ENCODE results near the gene ISLR2. TPM values are rescaled to one million over a fixed set of nuclear protein-coding genes. Genes with fewer than 3 reads are reported as not detected.

Gene ISLR2
- total RNA-seq, 1 donor from 2014 or later: 3.4 TPM

- peak in 1 of 2 donors; percentile 75 for DNase-seq (ENCODE audit: extremely low spot score in 2 of 2)
- H3K27ac ChIP-seq: no peak overlapping the region
- peaks cover 40% of the 10 kb centered on the region for H3K4me1 ChIP-seq
- H3K9me3 ChIP-seq: no peaks in the 10 kb centered on the region
- H3K27me3 ChIP-seq: peaks cover 16% of the 10 kb centered on the region
- no peak overlapping the region for H3K4me3 ChIP-seq
- TF ChIP-seq CTCF (IDR thresholded peaks at IDR 0.05) (no peak), POLR2AphosphoS5 (IDR thresholded peaks at IDR 0.05; ENCODE audit: insufficient read depth in 1 of 2, low read depth in 1 of 2) (no peak), POLR2A (IDR thresholded peaks at IDR 0.05) (no peak)
- H3K36me3 ChIP-seq: no peaks in the 10 kb centered on the region
- intact Hi-C loops (cut with DNase I): loop anchor here (10.0 kb wide), 1 partner anchor 160 kb away; no protein-coding TSS in a partner anchor
Measured at GRCh38 chr15:74134387-74135027, 4.1 kb downstream of the ISLR2 start.

GRCh38 chr15:74135041-74135565 is 4.7 kb downstream of the ISLR2 start:
- H3K27ac ChIP-seq: peak overlapping the region; percentile 53
- no peaks in the 10 kb centered on the region for H3K9me3 ChIP-seq
- intact Hi-C loops (cut with DNase I): loop anchor here (10.0 kb wide), 1 partner anchor 160 kb away; no protein-coding TSS in a partner anchor
- peaks cover 12% of the 10 kb centered on the region for H3K27me3 ChIP-seq
- DNase-seq (ENCODE audit: extremely low spot score in 2 of 2): no peak
- TF ChIP-seq POLR2A (IDR thresholded peaks at IDR 0.05): no peak
- TF ChIP-seq CTCF (IDR thresholded peaks at IDR 0.05): no peak
- TF ChIP-seq POLR2AphosphoS5 (IDR thresholded peaks at IDR 0.05; ENCODE audit: insufficient read depth in 1 of 2, low read depth in 1 of 2): no peak
- H3K36me3 ChIP-seq: no peaks in the 10 kb centered on the region
- no peak overlapping the region for H3K4me3 ChIP-seq
- peaks cover 34% of the 10 kb centered on the region for H3K4me1 ChIP-seq

- intact Hi-C loops (cut with DNase I): loop anchor here (10.0 kb wide), 1 partner anchor 162 kb away; no protein-coding TSS in a partner anchor
- DNase-seq (ENCODE audit: extremely low spot score in 2 of 2): no peak
- TF ChIP-seq POLR2AphosphoS5 (IDR thresholded peaks at IDR 0.05; ENCODE audit: insufficient read depth in 1 of 2, low read depth in 1 of 2): no peak
- TF ChIP-seq CTCF (IDR thresholded peaks at IDR 0.05): no peak
- no peak for TF ChIP-seq POLR2A (IDR thresholded peaks at IDR 0.05)
Measured at GRCh38 chr15:74136540-74136813, 6.1 kb downstream of the ISLR2 start.

GRCh38 chr15:74136814-74137536 is 6.6 kb downstream of the ISLR2 start:
- DNase-seq (ENCODE audit: extremely low spot score in 2 of 2): peak in 1 of 2 donors; percentile 84
- Histone ChIP-seq H3K4me3 (peak overlapping the region; percentile 45 to 54), H3K36me3 (no peaks in the 10 kb centered on the region), H3K9me3 (no peaks in the 10 kb centered on the region), H3K27me3 (peaks cover 6% of the 10 kb centered on the region), H3K27ac (peak overlapping the region; percentile 53), H3K4me1 (peaks cover 26% of the 10 kb centered on the region)
- intact Hi-C loops (cut with DNase I): loop anchor here (10.0 kb wide), 1 partner anchor 162 kb away; no protein-coding TSS in a partner anchor
- TF ChIP-seq POLR2AphosphoS5 (IDR thresholded peaks at IDR 0.05; ENCODE audit: insufficient read depth in 1 of 2, low read depth in 1 of 2): no peak
- TF ChIP-seq CTCF (IDR thresholded peaks at IDR 0.05): no peak
- TF ChIP-seq POLR2A (IDR thresholded peaks at IDR 0.05): no peak

More at GRCh38 chr15:74136540-74136813, 6.1 kb downstream of the ISLR2 start:
- H3K36me3 ChIP-seq: no peaks in the 10 kb centered on the region
- peaks cover 26% of the 10 kb centered on the region for H3K4me1 ChIP-seq
- H3K27ac ChIP-seq: peak overlapping the region; percentile 53
- H3K27me3 ChIP-seq: peaks cover 6% of the 10 kb centered on the region
- H3K9me3 ChIP-seq: no peaks in the 10 kb centered on the region
- H3K4me3 ChIP-seq: peak overlapping the region; percentile 45 to 54

All from vagina (tissue), 2 donors.